Measurements from ENCODE around the gene OTOP3. TPM values are rescaled to one million over a fixed set of nuclear protein-coding genes. Genes with fewer than 3 reads are reported as not detected.

The OTOP3 gene
- polyA plus RNA-seq, 1 experiment: not detected

- TF ChIP-seq CTCF (IDR thresholded peaks at IDR 0.05; ENCODE audit: low read depth, low read length): no peak
- Histone ChIP-seq H3K27me3 (ENCODE audit: control insufficient read depth, insufficient read depth, low read length) (no peaks in the 10 kb centered on the region), H3K27ac (ENCODE audit: low read depth, low read length) (no peak overlapping the region), H3K4me3 (ENCODE audit: low read depth, low read length) (no peak overlapping the region), H3K9me3 (ENCODE audit: control insufficient read depth, insufficient read depth, low read length) (no peaks in the 10 kb centered on the region; the same call in 1 of the 2 replicates)
- DNase-seq (ENCODE audit: low read depth, low spot score): no peak
- ChIA-PET POLR2A (interaction anchor here (0.7 kb wide), 1 partner anchor 131 kb away, joined by 4 read pairs; no protein-coding TSS in a partner anchor), CTCF (interaction anchor here (1.1 kb wide), 1 partner anchor 11 kb away, joined by 3 read pairs; no protein-coding TSS in a partner anchor)
Observed at GRCh38 chr17:74986206-74986576, 50.5 kb downstream of the OTOP3 start.

DNA sequence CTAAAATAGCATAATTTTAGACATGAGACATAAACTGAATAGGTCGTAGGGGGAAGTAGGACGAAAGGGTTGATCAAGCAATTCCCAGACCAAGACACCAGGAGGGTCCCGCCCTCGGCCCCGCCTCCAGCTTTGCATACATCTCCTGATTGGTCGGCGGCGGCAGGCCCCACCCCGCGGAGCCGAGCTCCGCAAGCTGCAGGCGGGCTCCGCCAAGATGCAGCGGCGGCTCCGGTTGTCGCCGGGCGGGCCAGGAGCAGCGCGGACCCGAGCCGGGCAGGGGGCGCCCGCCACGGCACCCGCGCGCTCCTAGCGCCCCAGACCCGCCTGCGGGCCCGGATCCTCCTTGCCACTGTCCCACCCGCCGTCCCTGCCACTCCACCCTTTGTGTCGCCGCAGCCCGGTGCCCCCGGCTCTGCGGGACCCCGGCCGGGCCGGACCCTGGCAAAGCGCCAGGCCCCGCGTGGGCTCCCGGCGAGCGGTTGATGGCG lies 51.8 kb downstream of the OTOP3 start, which contains the start of gene CDR2L:
CDR2L (plus strand) TSS at position 215 of the 491 bp plus-strand sequence. CDS start 412 bp downstream, outside the sequence.
- DNase-seq (ENCODE audit: low read depth, low spot score): peak; percentile 75
- Histone ChIP-seq H3K4me3 (ENCODE audit: low read depth, low read length) (peak within 1 kb of the TSS; percentile 78), H3K27me3 (ENCODE audit: control insufficient read depth, insufficient read depth, low read length) (no peaks in the 10 kb centered on the region), H3K9me3 (ENCODE audit: control insufficient read depth, insufficient read depth, low read length) (no peaks in the 10 kb centered on the region; the same call in 1 of the 2 replicates), H3K27ac (ENCODE audit: low read depth, low read length) (peak within 1 kb of the TSS; percentile 97)
- POLR2A ChIA-PET: interaction anchor here (0.6 to 2.6 kb wide), 2 partner anchors 9 to 25 kb away, joined by 4 to 21 read pairs; partner anchors contain the start of gene MRPL58
- no peak for TF ChIP-seq CTCF (IDR thresholded peaks at IDR 0.05; ENCODE audit: low read depth, low read length)
- CTCF ChIA-PET: interaction anchor here (1.5 to 2.7 kb wide), 3 partner anchors 25 to 73 kb away, joined by 6 to 20 read pairs (median 14); partner anchors contain the start of gene MRPL58

DNA sequence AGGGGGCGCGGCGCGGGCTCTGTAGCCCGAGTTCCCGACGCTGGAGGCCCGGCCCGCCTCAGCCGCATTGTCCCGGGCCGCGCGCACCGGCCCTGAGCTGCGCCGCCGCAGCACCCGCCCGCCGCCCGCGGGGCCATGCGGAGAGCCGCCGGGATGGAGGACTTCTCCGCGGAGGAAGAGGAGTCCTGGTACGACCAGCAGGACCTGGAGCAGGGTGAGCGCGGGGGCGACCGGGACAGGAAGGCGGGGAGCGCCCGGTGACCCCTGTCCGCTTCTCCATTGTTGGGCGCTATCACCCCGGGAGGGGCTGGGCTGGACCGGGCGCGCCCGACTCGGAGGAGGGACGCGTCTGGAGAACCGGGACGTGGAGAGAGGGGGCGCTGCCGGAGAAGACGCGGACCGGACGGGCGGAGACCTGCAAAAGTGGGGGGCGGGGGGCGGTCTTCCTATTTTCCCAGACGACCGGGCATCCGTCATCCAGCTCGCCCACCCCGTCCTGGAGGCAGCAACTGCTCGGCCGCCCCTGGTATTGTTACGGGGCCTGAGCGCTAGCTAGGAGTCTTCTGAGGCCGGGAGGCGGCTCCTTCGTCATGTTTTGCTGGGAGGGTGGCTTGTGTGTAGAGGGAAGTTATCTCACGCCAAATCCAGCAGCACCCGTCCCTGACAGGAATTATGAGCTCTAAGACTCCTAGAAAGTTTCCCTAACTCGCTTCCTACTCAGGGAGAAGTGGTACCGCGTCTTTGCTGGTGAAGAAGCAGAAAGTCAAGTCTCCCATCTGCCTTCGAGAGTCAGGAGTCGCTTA lies 52.4 kb downstream of the OTOP3 start:
- ChIA-PET POLR2A (interaction anchor here (0.7 to 2.6 kb wide), 3 partner anchors 18 to 47 kb away, joined by 3 to 21 read pairs (median 3); partner anchors contain the start of gene MRPL58), CTCF (interaction anchor here (0.6 to 2.7 kb wide), 12 partner anchors 9 to 232 kb away, joined by 3 to 20 read pairs (median 3); partner anchors contain the start of gene MRPL58)
- H3K4me3 ChIP-seq (ENCODE audit: low read depth, low read length): peak overlapping the region; percentile 78
- DNase-seq (ENCODE audit: low read depth, low spot score): peak; percentile 29
- H3K27ac ChIP-seq (ENCODE audit: low read depth, low read length): peak overlapping the region; percentile 97
- TF ChIP-seq CTCF (IDR thresholded peaks at IDR 0.05; ENCODE audit: low read depth, low read length): peak; percentile 44
- no peaks in the 10 kb centered on the region; the same call in 1 of the 2 replicates for H3K9me3 ChIP-seq (ENCODE audit: control insufficient read depth, insufficient read depth, low read length)
- H3K27me3 ChIP-seq (ENCODE audit: control insufficient read depth, insufficient read depth, low read length): no peaks in the 10 kb centered on the region

DNA sequence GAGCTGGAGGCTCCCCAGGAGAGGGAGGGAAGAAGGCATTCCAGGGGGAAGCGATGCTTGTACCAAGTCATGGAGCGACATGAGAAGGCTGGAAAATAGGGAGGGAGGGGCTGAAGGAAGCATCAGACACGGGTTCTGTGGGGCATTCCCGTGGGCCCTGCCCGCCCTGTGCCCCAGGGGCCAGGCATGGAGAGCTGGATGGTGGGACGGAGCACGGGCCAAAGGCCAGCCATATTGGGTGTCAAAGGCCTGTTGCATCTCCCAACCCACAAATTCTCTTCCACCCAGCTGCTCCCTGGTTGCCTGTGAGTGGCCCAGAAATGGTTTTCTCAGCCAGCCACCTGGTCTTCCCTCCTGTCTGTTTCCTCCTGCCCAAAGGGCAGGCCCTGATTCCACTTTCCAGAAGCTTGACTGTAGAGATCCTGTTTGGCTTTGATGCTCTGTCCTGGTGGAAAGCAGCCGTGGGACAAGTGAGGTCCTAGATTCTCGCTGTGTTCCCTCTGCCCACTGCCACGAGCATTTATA lies 54.9 kb downstream of the OTOP3 start:
- CTCF ChIA-PET: interaction anchor here (1.8 kb wide), 1 partner anchor 22 kb away, joined by 9 read pairs; the partner anchor contains the start of gene MRPL58
- TF ChIP-seq CTCF (IDR thresholded peaks at IDR 0.05; ENCODE audit: low read depth, low read length): no peak
- no peak for DNase-seq (ENCODE audit: low read depth, low spot score)
- H3K4me3 ChIP-seq (ENCODE audit: low read depth, low read length): no peak overlapping the region
- H3K27ac ChIP-seq (ENCODE audit: low read depth, low read length): no peak overlapping the region
- POLR2A ChIA-PET: no interaction called here
- no peaks in the 10 kb centered on the region; the same call in 1 of the 2 replicates for H3K9me3 ChIP-seq (ENCODE audit: control insufficient read depth, insufficient read depth, low read length)
- H3K27me3 ChIP-seq (ENCODE audit: control insufficient read depth, insufficient read depth, low read length): no peaks in the 10 kb centered on the region
